NCI-H524 treated with DMSO at 0.1 percent for 48 hours (cell line): ENCODE results near the gene EFNA3.
"Not testable (repeated sequence)": the region's sequence is repeated elsewhere in the genome, so short reads cannot be mapped to it uniquely, and the experiment has no call there.

ENCODE experiments used
- DNase-seq: peaks from one replicate; lab custom pipeline; 2025; lab: John Stamatoyannopoulos, UW

Gene EFNA3

GRCh38 chr1:155110826-155111225, 32.2 kb downstream of the EFNA3 start:
- DNase-seq: no peak

GRCh38 chr1:155113450-155113980, 34.9 kb downstream of the EFNA3 start:
- no peak for DNase-seq

- DNase-seq: no peak
Measured at GRCh38 chr1:155116113-155116764, 37.6 kb downstream of the EFNA3 start.

- no peak for DNase-seq
Measured at GRCh38 chr1:155117610-155118009, 39.0 kb downstream of the EFNA3 start.

GRCh38 chr1:155118090-155118489, 39.5 kb downstream of the EFNA3 start:
- DNase-seq: not testable (repeated sequence)

- DNase-seq: no peak
Measured at GRCh38 chr1:155120253-155120652, 41.6 kb downstream of the EFNA3 start.

- DNase-seq: no peak
Measured at GRCh38 chr1:155121249-155121648, 42.6 kb downstream of the EFNA3 start.

GRCh38 chr1:155122308-155122707, 43.7 kb downstream of the EFNA3 start:
- no peak for DNase-seq

GRCh38 chr1:155123801-155124200, 45.2 kb downstream of the EFNA3 start:
- DNase-seq: no peak

- no peak for DNase-seq
Measured at GRCh38 chr1:155124503-155125463, 46.1 kb downstream of the EFNA3 start.

GRCh38 chr1:155125511-155125945, 46.9 kb downstream of the EFNA3 start:
- no peak for DNase-seq

- DNase-seq: no peak
Measured at GRCh38 chr1:155125946-155126555, 47.4 kb downstream of the EFNA3 start.

GRCh38 chr1:155126556-155127104, 48.0 kb downstream of the EFNA3 start:
- DNase-seq: no peak

GRCh38 chr1:155127105-155127966, 48.7 kb downstream of the EFNA3 start, which contains the start of gene EFNA1:
Gene EFNA1, plus strand, starts transcription at chr1:155127876. Its CDS starts 102 bp downstream, at chr1:155127978.
- no peak for DNase-seq

- DNase-seq: no peak
Measured at GRCh38 chr1:155127967-155128754, 49.5 kb downstream of the EFNA3 start.

- DNase-seq: no peak
Measured at GRCh38 chr1:155128755-155129473, 50.3 kb downstream of the EFNA3 start.

GRCh38 chr1:155130272-155131006, 51.8 kb downstream of the EFNA3 start:
- no peak for DNase-seq

- DNase-seq: no peak
Measured at GRCh38 chr1:155131285-155131684, 52.6 kb downstream of the EFNA3 start.

- DNase-seq: no peak
Measured at GRCh38 chr1:155131856-155132255, 53.2 kb downstream of the EFNA3 start.
